Middle frontal gyrus (tissue), 1 donor: Measurements from ENCODE around the gene SND1.

Source experiments
- DNase-seq: peaks from one replicate; pipeline ENCODE4 v3.0.0-alpha.2; 2015; ENCODE audit warnings: low spot score; ENCODE audit errors: extremely low spot score

The SND1 gene

GRCh38 chr7:127863082-127863481 lies 211.1 kb downstream of the SND1 start:
- DNase-seq, result no peak

- no peak for DNase-seq
Observed at GRCh38 chr7:127865466-127865865, 213.5 kb downstream of the SND1 start.

- no peak for DNase-seq
Observed at GRCh38 chr7:127870231-127870907, 218.4 kb downstream of the SND1 start.

GRCh38 chr7:127871226-127871625 lies 219.2 kb downstream of the SND1 start:
- DNase-seq, result no peak

GRCh38 chr7:127872122-127872521 lies 220.1 kb downstream of the SND1 start:
- DNase-seq, result no peak

- no peak for DNase-seq
Observed at GRCh38 chr7:127873151-127873550, 221.2 kb downstream of the SND1 start.

GRCh38 chr7:127873715-127874636 lies 222.0 kb downstream of the SND1 start:
- DNase-seq, result no peak

- DNase-seq, result no peak
Observed at GRCh38 chr7:127874951-127875608, 223.1 kb downstream of the SND1 start.

GRCh38 chr7:127876393-127876792 lies 224.4 kb downstream of the SND1 start:
- peak; percentile 51 for DNase-seq

GRCh38 chr7:127877951-127878350 lies 226.0 kb downstream of the SND1 start:
- no peak for DNase-seq

GRCh38 chr7:127878791-127879190 lies 226.8 kb downstream of the SND1 start:
- no peak for DNase-seq

GRCh38 chr7:127879436-127879835 lies 227.4 kb downstream of the SND1 start:
- no peak for DNase-seq

- DNase-seq, result no peak
Observed at GRCh38 chr7:127879942-127880341, 227.9 kb downstream of the SND1 start.

GRCh38 chr7:127880454-127880853 lies 228.5 kb downstream of the SND1 start:
- no peak for DNase-seq

GRCh38 chr7:127881564-127881963 lies 229.6 kb downstream of the SND1 start:
- no peak for DNase-seq

GRCh38 chr7:127882313-127882920 lies 230.4 kb downstream of the SND1 start:
- no peak for DNase-seq

GRCh38 chr7:127884066-127884559 lies 232.1 kb downstream of the SND1 start:
- no peak for DNase-seq

- DNase-seq, result no peak
Observed at GRCh38 chr7:127885222-127885772, 233.3 kb downstream of the SND1 start.

- peak; percentile 63 for DNase-seq
Observed at GRCh38 chr7:127885843-127886242, 233.8 kb downstream of the SND1 start.

- no peak for DNase-seq
Observed at GRCh38 chr7:127886248-127886647, 234.3 kb downstream of the SND1 start.

GRCh38 chr7:127887096-127887495 lies 235.1 kb downstream of the SND1 start:
- DNase-seq, result no peak
